Measurements from ENCODE around the gene SCARF1.
"Not testable (repeated sequence)": the region's sequence is repeated elsewhere in the genome, so short reads cannot be mapped to it uniquely, and the experiment has no call there.

SCARF1 gene

GRCh38 chr17:1645207-1646171, at the start of gene SCARF1:
SCARF1 (minus strand) TSS chr17:1645732; CDS start chr17:1645697, 35 bp downstream.
- DNase-seq: no peak

GRCh38 chr17:1693339-1693738, 47.8 kb upstream of the SCARF1 start:
- no peak for DNase-seq

GRCh38 chr17:1690544-1691221, 45.2 kb upstream of the SCARF1 start:
- DNase-seq: no peak

- not testable (repeated sequence) for DNase-seq
Observed at GRCh38 chr17:1688405-1688804, 42.9 kb upstream of the SCARF1 start.

- DNase-seq: no peak
Observed at GRCh38 chr17:1686086-1686485, 40.6 kb upstream of the SCARF1 start.

GRCh38 chr17:1684378-1685189, 39.1 kb upstream of the SCARF1 start, which contains the start of gene PRPF8:
PRPF8 (minus strand) TSS chr17:1684867; CDS start chr17:1684571, 296 bp downstream.
- DNase-seq: peak; percentile 70

- no peak for DNase-seq
Observed at GRCh38 chr17:1683459-1683858, 37.9 kb upstream of the SCARF1 start.

- DNase-seq: no peak
Observed at GRCh38 chr17:1676401-1676800, 30.9 kb upstream of the SCARF1 start.

GRCh38 chr17:1673041-1673785, 27.7 kb upstream of the SCARF1 start:
- no peak for DNase-seq

- not testable (repeated sequence) for DNase-seq
Observed at GRCh38 chr17:1663934-1664333, 18.4 kb upstream of the SCARF1 start.

- DNase-seq: no peak
Observed at GRCh38 chr17:1661045-1661444, 15.5 kb upstream of the SCARF1 start.

- DNase-seq: no peak
Observed at GRCh38 chr17:1658100-1658499, 12.6 kb upstream of the SCARF1 start.

- no peak for DNase-seq
Observed at GRCh38 chr17:1653735-1654134, 8.2 kb upstream of the SCARF1 start.

- DNase-seq: not testable (repeated sequence)
Observed at GRCh38 chr17:1652794-1653193, 7.3 kb upstream of the SCARF1 start.

GRCh38 chr17:1651559-1651844, 6.0 kb upstream of the SCARF1 start:
- DNase-seq: no peak

GRCh38 chr17:1650731-1651558, 5.4 kb upstream of the SCARF1 start:
- no peak for DNase-seq

GRCh38 chr17:1649844-1650501, 4.4 kb upstream of the SCARF1 start, which contains the start of gene RILP:
RILP (minus strand) TSS chr17:1649866; CDS start chr17:1649804, 62 bp downstream.
- no peak for DNase-seq

- DNase-seq: no peak
Observed at GRCh38 chr17:1648963-1649843, 3.7 kb upstream of the SCARF1 start.

GRCh38 chr17:1648173-1648962, 2.8 kb upstream of the SCARF1 start:
- DNase-seq: no peak

All from SIG-M5 (cell line).